ENCODE results near the gene RXFP1.

Gene RXFP1

GRCh38 chr4:158676076-158676475, 154.4 kb downstream of the RXFP1 start:
- Histone ChIP-seq H3K9ac (ENCODE audit: low read length) (no peak overlapping the region), H3K4me2 (ENCODE audit: low read length) (no peak overlapping the region), H3K23ac (ENCODE audit: low read length) (no peak overlapping the region), H2AFZ (ENCODE audit: insufficient read depth, low read length, poor library complexity) (no peak overlapping the region), H2BK5ac (ENCODE audit: low read depth, low read length, poor library complexity) (no peak overlapping the region), H3K79me1 (ENCODE audit: low read length) (peaks cover 6% of the 10 kb centered on the region), H2AK5ac (ENCODE audit: low read length) (no peak overlapping the region), H3K36me3 (ENCODE audit: control insufficient read depth in 1 of 2, insufficient read depth in 2 of 2, low read length in 2 of 2) (no peaks in the 10 kb centered on the region), H3K79me2 (ENCODE audit: control insufficient read depth, insufficient read depth, low read length, poor library complexity) (peaks cover 4% of the 10 kb centered on the region), H3K14ac (ENCODE audit: low read length) (no peak overlapping the region), H4K91ac (ENCODE audit: low read depth, low read length) (no peak overlapping the region), H2BK120ac (ENCODE audit: insufficient read depth, low read length, poor library complexity) (no peak overlapping the region), H4K12ac (ENCODE audit: low read depth, low read length) (no peak overlapping the region), H4K8ac (ENCODE audit: low read depth, low read length) (no peak overlapping the region), H3K4ac (ENCODE audit: low read depth, low read length) (no peak overlapping the region), H3K4me1 (ENCODE audit: control insufficient read depth in 1 of 2, insufficient read depth in 2 of 2, low read length in 2 of 2) (no peaks in the 10 kb centered on the region), H3K4me3 (ENCODE audit: low read depth, low read length) (no peak overlapping the region), H3K9me3 (ENCODE audit: insufficient read depth, low read depth, low read length) (no peaks in the 10 kb centered on the region), H3K27ac (ENCODE audit: low read depth, low read length) (no peak overlapping the region), H2BK12ac (ENCODE audit: low read length) (no peak overlapping the region), H3K18ac (ENCODE audit: low read length) (no peak overlapping the region), H3K27me3 (ENCODE audit: insufficient read depth, low read length) (no peaks in the 10 kb centered on the region)
- no CpG with 5 or more reads among the region's 5 CpGs for WGBS (ENCODE audit: extremely low coverage, insufficient coverage, insufficient read length)
- no peak for DNase-seq

GRCh38 chr4:158678767-158679166, 157.1 kb downstream of the RXFP1 start:
- Histone ChIP-seq H3K4me1 (ENCODE audit: control insufficient read depth in 1 of 2, insufficient read depth in 2 of 2, low read length in 2 of 2) (no peaks in the 10 kb centered on the region), H3K79me2 (ENCODE audit: control insufficient read depth, insufficient read depth, low read length, poor library complexity) (no peaks in the 10 kb centered on the region), H2BK120ac (ENCODE audit: insufficient read depth, low read length, poor library complexity) (no peak overlapping the region), H3K4me3 (ENCODE audit: low read depth, low read length) (no peak overlapping the region), H3K9ac (ENCODE audit: low read length) (no peak overlapping the region), H3K4me2 (ENCODE audit: low read length) (no peak overlapping the region), H2AK5ac (ENCODE audit: low read length) (no peak overlapping the region), H3K27me3 (ENCODE audit: insufficient read depth, low read length) (no peaks in the 10 kb centered on the region), H4K91ac (ENCODE audit: low read depth, low read length) (no peak overlapping the region), H2AFZ (ENCODE audit: insufficient read depth, low read length, poor library complexity) (no peak overlapping the region), H3K36me3 (ENCODE audit: control insufficient read depth in 1 of 2, insufficient read depth in 2 of 2, low read length in 2 of 2) (no peaks in the 10 kb centered on the region), H3K14ac (ENCODE audit: low read length) (no peak overlapping the region), H3K18ac (ENCODE audit: low read length) (no peak overlapping the region), H3K27ac (ENCODE audit: low read depth, low read length) (no peak overlapping the region), H2BK12ac (ENCODE audit: low read length) (no peak overlapping the region), H3K23ac (ENCODE audit: low read length) (no peak overlapping the region), H4K8ac (ENCODE audit: low read depth, low read length) (no peak overlapping the region), H3K4ac (ENCODE audit: low read depth, low read length) (no peak overlapping the region), H3K79me1 (ENCODE audit: low read length) (no peaks in the 10 kb centered on the region), H4K12ac (ENCODE audit: low read depth, low read length) (no peak overlapping the region), H2BK5ac (ENCODE audit: low read depth, low read length, poor library complexity) (no peak overlapping the region), H3K9me3 (ENCODE audit: insufficient read depth, low read depth, low read length) (no peaks in the 10 kb centered on the region)
- no peak for DNase-seq
- no CpG with 5 or more reads among the region's 2 CpGs for WGBS (ENCODE audit: extremely low coverage, insufficient coverage, insufficient read length)

GRCh38 chr4:158681629-158682028, 159.9 kb downstream of the RXFP1 start:
- Histone ChIP-seq H3K4me2 (ENCODE audit: low read length) (no peak overlapping the region), H2BK12ac (ENCODE audit: low read length) (no peak overlapping the region), H4K8ac (ENCODE audit: low read depth, low read length) (no peak overlapping the region), H3K27me3 (ENCODE audit: insufficient read depth, low read length) (no peaks in the 10 kb centered on the region), H3K4me1 (ENCODE audit: control insufficient read depth in 1 of 2, insufficient read depth in 2 of 2, low read length in 2 of 2) (no peaks in the 10 kb centered on the region), H2AFZ (ENCODE audit: insufficient read depth, low read length, poor library complexity) (no peak overlapping the region), H3K23ac (ENCODE audit: low read length) (no peak overlapping the region), H2AK5ac (ENCODE audit: low read length) (no peak overlapping the region), H3K9ac (ENCODE audit: low read length) (no peak overlapping the region), H3K14ac (ENCODE audit: low read length) (no peak overlapping the region), H3K79me2 (ENCODE audit: control insufficient read depth, insufficient read depth, low read length, poor library complexity) (no peaks in the 10 kb centered on the region), H3K79me1 (ENCODE audit: low read length) (no peaks in the 10 kb centered on the region), H3K27ac (ENCODE audit: low read depth, low read length) (no peak overlapping the region), H4K91ac (ENCODE audit: low read depth, low read length) (no peak overlapping the region), H2BK5ac (ENCODE audit: low read depth, low read length, poor library complexity) (no peak overlapping the region), H4K12ac (ENCODE audit: low read depth, low read length) (no peak overlapping the region), H3K36me3 (ENCODE audit: control insufficient read depth in 1 of 2, insufficient read depth in 2 of 2, low read length in 2 of 2) (no peaks in the 10 kb centered on the region), H3K18ac (ENCODE audit: low read length) (no peak overlapping the region), H3K4ac (ENCODE audit: low read depth, low read length) (no peak overlapping the region), H3K9me3 (ENCODE audit: insufficient read depth, low read depth, low read length) (no peaks in the 10 kb centered on the region), H3K4me3 (ENCODE audit: low read depth, low read length) (no peak overlapping the region), H2BK120ac (ENCODE audit: insufficient read depth, low read length, poor library complexity) (no peak overlapping the region)
- DNase-seq, result no peak
- no CpG with 5 or more reads among the region's 1 CpG for WGBS (ENCODE audit: extremely low coverage, insufficient coverage, insufficient read length)

- Histone ChIP-seq H3K4me3 (ENCODE audit: low read depth, low read length) (no peak overlapping the region), H3K18ac (ENCODE audit: low read length) (no peak overlapping the region), H3K79me1 (ENCODE audit: low read length) (no peaks in the 10 kb centered on the region), H2AK5ac (ENCODE audit: low read length) (no peak overlapping the region), H3K36me3 (ENCODE audit: control insufficient read depth in 1 of 2, insufficient read depth in 2 of 2, low read length in 2 of 2) (no peaks in the 10 kb centered on the region), H2BK5ac (ENCODE audit: low read depth, low read length, poor library complexity) (no peak overlapping the region), H3K27me3 (ENCODE audit: insufficient read depth, low read length) (no peaks in the 10 kb centered on the region), H2AFZ (ENCODE audit: insufficient read depth, low read length, poor library complexity) (no peak overlapping the region), H4K8ac (ENCODE audit: low read depth, low read length) (no peak overlapping the region), H4K12ac (ENCODE audit: low read depth, low read length) (no peak overlapping the region), H3K9me3 (ENCODE audit: insufficient read depth, low read depth, low read length) (no peaks in the 10 kb centered on the region), H3K27ac (ENCODE audit: low read depth, low read length) (no peak overlapping the region), H4K91ac (ENCODE audit: low read depth, low read length) (no peak overlapping the region), H3K4ac (ENCODE audit: low read depth, low read length) (no peak overlapping the region), H2BK12ac (ENCODE audit: low read length) (no peak overlapping the region), H3K23ac (ENCODE audit: low read length) (no peak overlapping the region), H3K4me2 (ENCODE audit: low read length) (no peak overlapping the region), H3K9ac (ENCODE audit: low read length) (no peak overlapping the region), H3K14ac (ENCODE audit: low read length) (no peak overlapping the region), H3K4me1 (ENCODE audit: control insufficient read depth in 1 of 2, insufficient read depth in 2 of 2, low read length in 2 of 2) (no peaks in the 10 kb centered on the region), H2BK120ac (ENCODE audit: insufficient read depth, low read length, poor library complexity) (no peak overlapping the region), H3K79me2 (ENCODE audit: control insufficient read depth, insufficient read depth, low read length, poor library complexity) (no peaks in the 10 kb centered on the region)
- no CpG with 5 or more reads among the region's 2 CpGs for WGBS (ENCODE audit: extremely low coverage, insufficient coverage, insufficient read length)
- no peak for DNase-seq
These were observed 160.4 kb downstream of the RXFP1 start for GRCh38 chr4:158682066-158682465.

Data from trophoblast cell (in vitro differentiated cells and primary cell).